SKM-1 (cell line): Measurements from ENCODE around the gene ZNF662.
A peak's percentile ranks its signal among the peaks of the same experiment; 100 is the strongest.
"Not testable (repeated sequence)": the region's sequence is repeated elsewhere in the genome, so short reads cannot be mapped to it uniquely, and the experiment has no call there.

ENCODE experiments used
- DNase-seq: peaks from one replicate; lab custom pipeline; 2025; ENCODE audit not compliant: unreplicated experiment; lab: John Stamatoyannopoulos, UW

The ZNF662 gene

DNA sequence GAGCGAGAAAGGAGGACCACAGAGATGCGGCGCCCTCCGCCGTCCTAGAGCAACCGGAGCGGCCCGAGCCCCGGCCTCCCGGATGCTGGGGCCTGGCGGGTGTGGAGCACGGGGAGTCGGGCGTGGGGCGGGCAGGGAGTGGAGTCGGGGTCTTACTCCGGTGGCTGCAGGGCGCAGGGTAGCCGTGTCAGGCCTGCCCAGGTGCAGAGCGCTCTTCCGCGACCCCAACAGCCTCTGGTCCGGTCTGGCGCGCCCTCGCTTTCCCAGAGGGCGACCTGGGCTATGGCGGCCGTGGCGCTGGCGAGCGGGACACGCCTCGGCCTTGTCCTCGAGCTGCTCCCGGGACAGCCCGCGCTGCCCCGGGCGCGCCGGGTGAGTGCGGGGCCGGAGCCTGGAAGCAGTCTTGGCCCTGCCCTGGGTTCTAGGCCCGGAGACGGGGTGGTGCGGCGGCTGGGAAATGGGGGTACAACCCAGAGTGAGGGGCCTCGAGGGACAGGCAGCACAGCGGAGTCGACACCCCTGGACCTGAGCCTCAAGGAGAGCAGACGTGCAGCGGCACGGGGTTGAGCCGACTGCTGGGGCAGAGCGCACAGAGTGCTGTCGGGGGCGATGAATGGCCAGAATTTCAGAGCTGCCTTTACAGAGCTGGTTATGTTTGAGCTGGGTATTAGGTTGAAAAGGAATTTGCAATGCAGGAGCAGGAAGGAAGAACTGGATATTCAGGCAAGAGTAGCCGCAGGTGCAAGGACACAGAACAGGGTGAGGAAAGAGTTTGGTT, at the start of gene ZNF662:
Gene ZNF662 (plus strand): TSS at position 73 of the 778 bp plus-strand sequence. CDS start 1,973 bp downstream, outside the sequence.
- DNase-seq, result no peak

DNA sequence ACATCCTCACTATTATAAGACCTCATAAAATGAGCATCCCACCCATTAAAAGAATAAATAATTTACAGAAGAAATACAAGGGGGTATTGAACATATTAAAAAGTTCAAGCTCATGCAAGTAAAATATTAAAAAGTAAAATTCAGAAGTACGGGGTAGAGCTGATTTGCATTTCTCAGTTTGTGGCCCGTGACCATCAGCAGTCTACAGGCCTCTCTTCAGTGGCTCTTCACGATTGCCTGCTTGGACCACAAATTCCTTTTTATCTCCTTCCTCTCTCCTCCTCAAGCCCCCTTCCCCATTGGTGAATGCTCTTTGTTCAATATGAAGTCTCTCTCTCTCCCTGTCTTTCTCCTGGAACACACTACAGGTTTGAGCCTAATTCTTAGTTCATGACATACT, 49.4 kb upstream of the ZNF662 start:
- DNase-seq, result no peak

DNA sequence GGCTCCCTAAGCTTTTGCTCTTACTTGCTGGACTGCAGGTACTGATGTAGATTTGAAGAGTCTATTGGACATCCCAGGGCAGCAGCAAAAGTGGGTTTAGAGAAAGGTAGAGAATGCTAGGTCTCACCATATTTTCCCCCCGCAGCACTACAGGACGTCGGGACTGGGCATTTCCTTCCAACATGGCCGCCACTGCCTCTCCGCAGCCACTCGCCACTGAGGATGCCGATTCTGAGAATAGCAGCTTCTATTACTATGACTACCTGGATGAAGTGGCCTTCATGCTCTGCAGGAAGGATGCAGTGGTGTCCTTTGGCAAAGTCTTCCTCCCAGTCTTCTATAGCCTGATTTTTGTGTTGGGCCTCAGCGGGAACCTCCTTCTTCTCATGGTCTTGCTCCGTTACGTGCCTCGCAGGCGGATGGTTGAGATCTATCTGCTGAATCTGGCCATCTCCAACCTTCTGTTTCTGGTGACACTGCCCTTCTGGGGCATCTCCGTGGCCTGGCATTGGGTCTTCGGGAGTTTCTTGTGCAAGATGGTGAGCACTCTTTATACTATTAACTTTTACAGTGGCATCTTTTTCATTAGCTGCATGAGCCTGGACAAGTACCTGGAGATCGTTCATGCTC, 41.5 kb upstream of the ZNF662 start:
- DNase-seq, result no peak

DNA sequence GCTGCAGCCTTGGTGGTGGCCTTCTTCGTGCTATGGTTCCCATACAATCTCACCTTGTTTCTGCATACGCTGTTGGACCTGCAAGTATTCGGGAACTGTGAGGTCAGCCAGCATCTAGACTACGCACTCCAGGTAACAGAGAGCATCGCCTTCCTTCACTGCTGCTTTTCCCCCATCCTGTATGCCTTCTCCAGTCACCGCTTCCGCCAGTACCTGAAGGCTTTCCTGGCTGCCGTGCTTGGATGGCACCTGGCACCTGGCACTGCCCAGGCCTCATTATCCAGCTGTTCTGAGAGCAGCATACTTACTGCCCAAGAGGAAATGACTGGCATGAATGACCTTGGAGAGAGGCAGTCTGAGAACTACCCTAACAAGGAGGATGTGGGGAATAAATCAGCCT, 40.7 kb upstream of the ZNF662 start:
- DNase-seq, result no peak

DNA sequence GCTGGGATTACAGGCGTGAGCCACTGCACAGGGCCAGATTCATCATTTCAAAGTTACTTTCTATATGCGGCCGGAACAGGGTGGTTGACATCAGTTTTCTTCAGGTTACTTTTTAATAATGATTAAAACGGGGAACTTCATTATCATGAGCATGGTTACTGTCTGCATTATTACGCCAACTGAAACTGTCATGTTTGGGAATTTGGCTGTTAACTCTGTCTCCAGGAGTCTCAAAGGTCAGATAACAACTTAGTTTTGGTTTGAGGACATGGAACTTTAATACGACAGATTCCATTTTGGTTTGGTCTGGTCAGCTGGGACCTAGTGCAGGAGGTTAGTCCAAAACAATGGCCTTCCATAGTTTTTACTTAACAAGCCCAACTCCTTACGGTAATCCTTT, 38.8 kb upstream of the ZNF662 start:
- DNase-seq, result no peak

DNA sequence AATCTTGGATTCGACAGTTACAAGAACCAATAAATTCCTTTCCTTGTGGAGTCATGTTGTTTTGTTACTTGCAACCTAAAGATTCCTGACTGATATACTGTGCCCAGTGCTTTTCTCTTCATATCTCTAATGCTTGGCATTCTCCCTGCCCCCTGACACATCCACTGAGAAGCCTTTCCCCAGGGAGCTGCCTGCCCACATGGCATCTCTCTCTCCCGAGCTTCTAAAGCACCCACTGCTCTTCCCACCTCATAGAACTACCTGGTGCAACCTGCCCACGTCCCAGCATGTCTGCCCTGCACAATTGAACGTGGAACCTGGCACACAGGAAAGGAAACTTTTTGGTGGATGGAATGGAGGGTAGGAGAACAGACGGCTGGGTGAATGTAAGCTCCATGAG, 37.1 kb upstream of the ZNF662 start:
- DNase-seq, result no peak

DNA sequence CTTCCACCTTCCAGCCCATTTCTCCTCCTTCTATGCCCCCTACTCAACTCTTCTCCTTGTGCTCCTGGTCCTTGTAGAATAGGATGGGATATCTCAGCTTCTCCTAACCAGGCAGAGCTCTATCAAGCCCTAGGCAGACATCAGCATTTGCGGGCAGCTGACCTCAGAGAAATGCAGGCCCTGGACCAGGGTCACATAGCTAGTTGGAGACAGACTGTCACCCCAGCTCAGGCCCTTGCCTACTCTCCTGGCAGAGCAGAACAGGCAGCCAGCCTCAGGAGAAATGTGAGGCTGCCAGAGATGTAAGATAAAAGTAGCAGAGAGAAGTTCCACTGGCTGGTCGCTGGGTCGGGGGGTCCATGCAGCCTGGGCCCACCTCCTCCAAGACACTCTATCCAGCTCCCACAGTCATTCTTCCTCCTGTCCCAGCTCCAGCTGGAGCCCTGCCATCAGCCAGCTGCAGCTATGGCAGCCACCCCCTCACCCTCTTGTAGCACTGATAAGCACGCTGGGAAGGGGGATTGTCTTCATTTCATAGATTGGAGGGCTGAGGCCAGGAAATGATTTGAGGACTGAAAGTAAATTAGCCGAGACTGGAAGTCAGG, 34.2 kb upstream of the ZNF662 start:
- no peak for DNase-seq

DNA sequence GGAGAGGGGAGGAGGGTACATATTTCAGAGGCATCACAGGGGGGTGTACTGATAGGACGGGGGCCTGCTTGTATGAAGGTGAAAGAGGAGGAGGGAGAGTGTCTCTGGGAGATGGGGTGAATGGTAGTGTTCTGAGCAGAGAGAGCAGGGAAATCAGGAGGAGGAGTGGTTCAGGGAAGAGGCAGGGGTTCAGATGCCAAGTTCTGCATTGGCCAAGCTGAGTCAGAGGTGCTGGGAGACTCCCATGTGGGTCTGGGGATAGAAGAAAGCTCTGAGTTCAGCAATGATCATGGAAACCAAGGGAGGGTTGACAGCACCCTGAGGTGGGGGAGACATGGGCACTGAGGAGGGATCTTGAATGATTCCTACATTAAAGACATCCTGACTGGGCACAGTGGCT, 33.2 kb upstream of the ZNF662 start:
- DNase-seq, result no peak

DNA sequence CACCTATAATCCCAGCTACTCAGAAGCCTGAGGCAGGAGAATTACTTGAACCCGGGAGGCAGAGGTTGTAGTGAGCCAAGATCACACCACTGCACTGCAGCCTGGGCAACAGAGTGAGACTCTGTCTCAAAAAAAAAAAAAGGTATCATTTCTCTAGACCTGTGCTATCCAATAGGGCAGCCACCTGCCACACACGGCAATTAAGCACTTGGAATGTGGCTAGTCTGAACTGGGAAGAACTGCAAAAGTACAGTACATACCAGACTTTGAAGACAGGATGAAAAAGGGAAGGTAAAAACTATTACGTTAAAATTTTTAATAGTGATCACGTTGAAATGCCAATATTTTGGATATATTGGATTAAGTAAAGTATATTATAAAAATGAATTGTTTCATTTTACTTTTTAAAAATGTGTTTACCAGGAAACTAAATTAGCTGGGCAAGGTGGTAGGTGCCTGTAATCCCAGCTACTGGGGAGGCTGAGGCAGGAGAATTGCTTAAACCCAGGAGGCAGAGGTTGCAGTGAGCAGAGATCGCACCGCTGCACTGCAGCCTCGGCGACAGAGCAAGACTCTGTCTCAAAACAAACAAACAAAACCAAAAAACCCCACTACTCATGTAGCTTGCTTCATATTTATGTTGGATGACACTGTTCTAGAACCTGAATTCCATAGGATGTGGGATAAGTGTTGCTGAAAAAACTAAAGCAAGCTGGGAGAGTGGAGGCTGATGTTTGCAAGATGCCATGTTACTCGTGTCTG, 32.5 kb upstream of the ZNF662 start:
- no peak for DNase-seq

DNA sequence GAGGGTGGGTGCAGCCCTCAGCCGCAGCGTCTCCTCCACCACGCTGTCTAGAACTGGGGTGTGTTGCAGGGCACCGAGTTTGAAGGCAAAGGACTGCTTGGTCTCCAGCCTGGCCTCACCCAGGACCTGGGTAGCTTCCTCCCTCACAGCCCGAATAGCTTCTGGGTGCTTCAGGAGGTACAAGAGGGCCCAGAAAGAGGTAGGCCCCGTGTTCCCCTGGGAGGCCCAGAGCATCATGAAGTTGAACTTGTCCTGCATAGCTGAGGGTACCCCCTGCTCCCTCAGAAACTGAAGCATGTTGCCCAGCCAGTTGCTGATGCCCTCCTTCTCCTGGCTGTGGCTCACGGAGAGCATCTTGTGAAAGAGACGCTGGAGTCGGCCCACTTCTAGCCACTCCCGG, 31.2 kb upstream of the ZNF662 start:
- no peak for DNase-seq

DNA sequence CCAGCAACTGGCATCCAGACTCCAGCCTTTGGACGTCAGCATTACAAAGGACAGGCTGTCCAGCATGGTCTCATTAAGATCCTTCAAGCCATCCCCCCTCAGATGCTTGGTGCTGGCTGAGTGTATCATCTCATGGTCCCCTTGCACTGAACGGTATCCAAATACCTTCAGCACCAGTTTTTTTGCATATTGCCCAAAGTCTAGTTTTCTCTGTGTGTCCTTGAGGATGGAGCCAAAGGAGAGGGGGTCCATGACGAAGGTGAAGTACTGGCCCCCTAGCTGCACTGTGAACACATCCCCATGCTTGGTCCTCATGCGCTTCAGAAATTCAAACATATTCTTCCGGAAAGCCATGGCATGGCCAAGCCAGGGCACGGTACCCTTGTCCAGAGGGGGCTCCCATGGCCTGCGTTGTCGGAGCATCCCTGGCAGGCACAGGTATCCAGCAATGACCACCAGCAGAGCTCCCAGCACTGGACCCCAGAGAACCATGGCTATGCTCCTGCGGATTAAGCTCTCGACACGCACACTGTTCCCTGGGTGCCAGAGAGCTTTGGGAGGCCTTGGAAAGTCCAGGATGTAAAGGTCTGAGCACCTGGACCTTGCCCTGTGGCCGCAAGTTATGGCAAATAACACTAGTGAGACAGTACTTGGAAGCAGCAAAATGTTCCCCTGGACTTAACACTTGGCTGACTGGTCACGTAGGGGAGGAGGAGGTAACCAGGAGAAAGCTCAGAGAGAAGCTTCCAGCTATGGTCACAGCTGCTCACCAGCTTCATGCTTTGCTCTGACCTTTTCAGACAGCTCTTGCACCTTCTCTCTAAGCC, 30.4 kb upstream of the ZNF662 start, which contains the start of gene CYP8B1:
Gene CYP8B1 (minus strand): TSS at position 555 of the 827 bp plus-strand sequence. CDS start 63 bp downstream, at position 492.
- no peak for DNase-seq

DNA sequence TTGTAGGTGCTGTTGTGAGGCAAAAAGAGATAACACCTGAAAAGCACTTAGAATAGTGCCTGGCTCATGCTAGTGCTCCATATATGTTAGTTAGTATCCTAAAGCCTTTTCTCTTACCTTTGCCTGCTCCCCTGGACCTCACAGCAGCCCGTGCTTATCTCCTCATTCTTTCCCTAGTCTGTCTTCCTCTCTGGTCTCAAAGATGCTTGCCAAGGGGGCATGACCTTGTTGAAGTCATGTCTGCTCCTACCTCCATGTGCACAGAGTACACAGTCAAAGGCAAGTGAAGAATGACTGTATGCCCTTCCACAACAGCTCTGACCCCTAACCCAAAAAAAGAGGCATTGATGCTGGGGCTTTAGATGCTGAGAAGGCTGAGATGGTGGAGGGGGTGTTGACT, 29.5 kb upstream of the ZNF662 start:
- no peak for DNase-seq

DNA sequence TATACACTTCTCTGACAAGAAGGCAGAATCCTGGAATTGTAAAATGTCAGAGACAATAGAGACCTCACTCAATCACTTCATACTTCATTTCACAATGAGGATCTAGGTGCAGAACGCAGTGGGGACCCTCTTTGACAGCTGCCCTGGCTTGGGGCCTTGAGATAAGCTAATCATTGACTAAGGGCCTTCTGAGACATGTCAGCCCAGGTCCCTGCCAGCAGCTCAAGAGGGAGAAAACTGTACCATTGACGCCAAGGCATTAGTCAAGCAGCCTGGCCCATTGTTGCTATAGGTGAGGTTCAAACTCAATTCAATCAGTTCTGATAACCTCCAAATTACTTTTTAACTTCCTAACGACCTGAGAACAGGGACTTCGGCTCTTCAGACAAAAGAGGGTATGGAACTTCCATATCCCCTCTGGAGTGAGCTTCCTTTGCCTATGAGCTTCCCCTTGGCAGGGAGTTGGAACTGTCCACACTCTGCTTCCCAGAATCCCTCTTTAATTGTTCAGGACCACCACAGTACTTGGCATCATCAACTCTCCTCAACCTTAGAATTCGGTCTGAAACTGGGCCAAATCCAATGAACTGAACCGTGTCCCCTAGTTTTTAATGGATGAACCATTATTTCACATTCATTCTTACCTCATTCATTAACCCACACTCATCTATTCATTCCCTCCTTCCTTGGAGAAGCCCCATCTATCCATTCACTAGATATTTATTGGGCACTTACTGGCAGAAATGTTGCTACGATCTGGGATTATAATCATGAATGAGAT, 28.8 kb upstream of the ZNF662 start:
- no peak for DNase-seq

DNA sequence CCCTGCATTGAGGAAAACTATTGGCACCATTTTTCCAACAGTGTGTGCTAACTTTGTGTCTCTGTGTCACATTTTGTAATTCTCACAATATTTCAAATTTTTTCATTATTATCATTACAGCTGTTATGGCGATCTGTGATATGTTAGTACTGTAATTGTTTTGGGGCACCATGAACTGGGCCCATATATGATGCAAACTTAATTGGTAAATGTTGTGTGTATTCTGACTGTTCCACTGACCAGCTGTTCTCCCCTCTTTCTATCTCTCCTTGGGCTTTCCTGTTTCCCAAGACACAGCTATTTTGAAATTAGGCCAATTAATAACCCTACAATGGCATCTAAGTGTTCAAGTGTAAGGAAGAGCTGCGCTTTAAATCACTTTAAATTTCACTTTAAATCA, 28.1 kb upstream of the ZNF662 start:
- DNase-seq, result no peak

DNA sequence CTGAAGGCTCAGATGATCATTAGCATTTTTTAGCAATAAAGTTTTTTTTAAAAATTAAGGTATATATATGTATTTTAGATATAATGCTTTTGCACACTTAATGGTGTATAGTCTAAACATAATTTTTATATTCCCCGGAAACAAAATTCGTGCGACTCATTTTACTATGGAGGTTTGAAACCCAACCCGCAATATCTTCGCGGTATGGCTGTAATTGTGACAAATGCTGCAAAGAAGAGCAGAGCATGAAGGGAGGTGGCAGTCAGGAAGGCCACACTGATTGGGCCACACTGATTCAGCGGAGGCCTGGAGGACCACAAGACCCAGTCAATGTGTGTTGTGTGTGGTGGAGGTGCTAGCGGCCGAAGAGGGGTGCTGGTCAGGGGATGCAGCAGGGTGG, 25.8 kb upstream of the ZNF662 start:
- no peak for DNase-seq

DNA sequence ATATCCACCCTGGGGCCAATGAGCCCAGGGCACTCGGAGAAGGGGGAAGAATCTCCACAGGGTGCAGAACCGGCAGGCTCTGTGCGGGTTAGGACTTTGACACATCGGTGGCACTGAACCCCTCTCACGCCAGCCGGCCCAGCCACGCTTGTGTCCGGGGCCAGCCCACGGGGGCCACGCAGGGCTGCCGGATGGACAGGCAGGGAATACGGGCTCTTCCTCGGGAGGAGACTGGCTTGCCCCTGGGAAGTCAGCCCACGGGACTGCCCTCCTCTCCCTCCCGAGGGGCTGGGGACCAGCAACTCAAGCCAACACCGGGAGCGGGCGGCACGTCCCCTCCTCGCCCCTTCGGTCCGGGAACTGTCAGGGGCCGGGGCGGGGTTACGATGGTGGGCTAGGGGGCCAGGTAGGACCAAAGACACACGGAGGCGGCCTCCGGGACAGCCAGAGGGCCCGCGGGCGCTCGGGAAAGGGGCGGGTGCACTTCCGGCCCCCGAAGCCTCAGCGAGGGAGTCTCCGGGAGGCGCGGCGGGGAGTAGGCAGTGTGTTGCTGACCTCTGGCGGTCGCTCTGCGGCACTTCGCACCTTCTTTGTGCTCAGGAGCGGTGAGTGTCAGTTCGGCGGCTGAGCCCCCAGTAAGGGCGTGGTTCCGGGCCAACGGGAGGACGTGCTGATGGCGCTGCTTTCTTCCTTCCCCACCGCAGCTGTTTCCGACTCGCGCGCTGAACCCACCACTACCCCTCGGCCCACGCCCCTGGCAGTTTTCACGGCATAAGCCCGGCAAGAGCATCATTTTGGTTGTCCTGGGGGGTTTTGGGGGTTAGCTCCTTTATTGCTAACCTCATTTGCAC, 25.1 kb upstream of the ZNF662 start:
- peak; percentile 77 for DNase-seq

DNA sequence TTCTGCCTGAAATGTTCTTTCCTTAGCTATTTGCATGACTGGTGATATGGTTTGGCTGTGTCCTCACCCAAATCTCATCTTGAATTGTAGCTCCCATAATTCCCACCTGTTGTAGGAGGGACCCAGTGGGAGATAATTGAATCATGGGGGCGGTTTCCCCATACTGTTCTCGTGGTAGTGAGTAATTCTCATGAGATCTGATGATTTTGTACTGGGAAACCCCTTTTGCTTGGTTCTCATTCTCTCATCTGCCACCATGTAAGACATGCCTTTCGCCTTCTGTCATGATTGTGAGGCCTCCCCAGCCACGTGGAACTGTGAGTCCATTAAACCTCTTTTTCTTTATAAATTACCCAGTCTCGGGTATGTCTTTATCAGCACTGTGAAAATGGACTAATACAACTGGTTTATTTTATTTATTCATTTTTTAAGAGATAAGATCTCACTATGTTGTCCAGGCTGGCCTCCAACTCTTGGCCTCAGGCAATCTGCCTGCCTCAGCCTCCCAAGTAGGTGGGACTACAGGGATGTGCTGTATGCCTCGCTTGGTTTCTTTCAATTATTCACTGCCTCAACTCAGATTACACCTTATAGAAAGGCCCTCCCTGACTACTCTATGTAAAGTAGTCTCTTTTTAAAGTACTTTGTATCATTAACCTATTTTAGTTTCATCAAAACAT, 22.6 kb upstream of the ZNF662 start:
- DNase-seq, result not testable (repeated sequence)

DNA sequence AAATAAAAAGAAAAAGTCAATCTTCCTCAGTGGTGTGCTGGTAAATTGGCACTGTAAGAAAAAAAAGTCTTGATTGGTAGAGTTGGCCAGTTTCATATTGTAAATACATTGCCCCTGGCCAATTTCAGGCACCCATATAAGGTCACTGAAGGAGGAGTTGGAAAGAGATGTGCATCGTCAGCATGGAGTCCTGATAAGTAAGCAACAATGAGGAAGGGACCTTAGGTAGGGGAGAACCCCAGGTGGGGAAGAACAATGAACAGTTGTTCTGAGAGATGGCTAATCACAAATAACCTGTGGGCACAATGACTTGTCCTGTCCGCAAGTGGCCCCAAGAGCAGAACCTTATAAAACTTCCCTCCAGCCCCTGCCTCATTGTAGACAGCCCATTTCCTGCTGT, 21.6 kb upstream of the ZNF662 start:
- DNase-seq, result no peak
